Endothelial cell of umbilical vein (primary cell): ENCODE measurements around the gene BNIP5. TPM values are rescaled to one million over a fixed set of nuclear protein-coding genes. Genes with fewer than 3 reads are reported as not detected.

ENCODE experiments used
- BruUV-seq: library from RNA; stranded (reverse); fragments of 400-500 nt; replicated peaks from 2 replicates; lab custom pipeline; 2021; lab: Mats Ljungman, UMichigan
- CTCF ChIA-PET: fragments of 300-600, 350-600 bp; sonication (Branson Sonifier 250); formaldehyde crosslinking; loops from one replicate; lab custom pipeline; 2021; ENCODE audit warnings: antibody characterized with exemption, inconsistent platforms; lab: Charles Lee
- POLR2A ChIA-PET: fragments of 300-600, 350-600 bp; sonication (Branson Sonifier 250); formaldehyde crosslinking; loops from one replicate; lab custom pipeline; 2021; ENCODE audit warnings: antibody characterized with exemption, inconsistent platforms; lab: Charles Lee
- DNase-seq: peaks from one replicate; pipeline ENCODE4 v3.0.0-alpha.2; 2011; ENCODE audit warnings: low read depth, low spot score
- FAIRE-seq: peaks from 2 replicates; lab custom pipeline; 2011; peaks lifted over from hg19 to GRCh38; lab: Jason Lieb, UNC
- H2AFZ ChIP-seq: 2 replicates; pipeline ENCODE4 v1.6.0; 2012; ENCODE audit warnings: low read depth, low read length, control low read depth, inconsistent platforms
- H3K27ac ChIP-seq: 2 replicates; pipeline ENCODE4 v1.5.1; 2011; ENCODE audit warnings: low read depth, mild to moderate bottlenecking, control low read depth, low read length, moderate library complexity; ENCODE audit not compliant: insufficient read depth
- H3K27me3 ChIP-seq, 2 experiments: 2 replicates each; pipeline versions ENCODE4 v1.6.0 to v1.6.1; 2011; ENCODE audit warnings: low read length in 2 of 2, mixed read lengths in 1 of 2; ENCODE audit not compliant: control insufficient read depth in 2 of 2, insufficient read depth in 2 of 2
- H3K36me3 ChIP-seq, 2 experiments: 2 replicates in 1 of 2; 3 replicates in 1 of 2; pipeline ENCODE4 v1.5.1; 2011; ENCODE audit warnings: low read length in 2 of 2, mild to moderate bottlenecking in 1 of 2, moderate library complexity in 1 of 2; ENCODE audit not compliant: control insufficient read depth in 2 of 2, insufficient read depth in 2 of 2; ENCODE audit errors: extremely low read depth in 1 of 2
- H3K4me1 ChIP-seq: 3 replicates; pipeline ENCODE4 v1.5.1; 2011; ENCODE audit warnings: mild to moderate bottlenecking, low read length; ENCODE audit not compliant: control insufficient read depth, insufficient read depth; ENCODE audit errors: extremely low read depth
- H3K4me2 ChIP-seq: 2 replicates; pipeline ENCODE4 v1.6.1; 2011; ENCODE audit warnings: low read length, control low read depth, mixed read lengths; ENCODE audit not compliant: insufficient read depth
- H3K4me3 ChIP-seq, 3 experiments: fragments of 200-600 bp in 1 of 3; sonication (generic), shearing (Covaris generic) in 1 of 3; replicated peaks in 1 of 3; 2 replicates each; pipeline ENCODE4 v1.5.1; 2011 to 2016; ENCODE audit warnings: control low read depth in 3 of 3, low read length in 3 of 3, mild to moderate bottlenecking in 2 of 3, inconsistent platforms in 1 of 3, low read depth in 1 of 3, moderate library complexity in 1 of 3; ENCODE audit not compliant: insufficient read depth in 1 of 3
- H3K79me2 ChIP-seq: 2 replicates; pipeline ENCODE4 v1.6.0; 2012; ENCODE audit warnings: low read length, inconsistent platforms; ENCODE audit not compliant: control insufficient read depth, insufficient read depth
- H3K9ac ChIP-seq: replicated peaks from 2 replicates; pipeline ENCODE3; 2011; ENCODE audit warnings: low read length, control low read depth; ENCODE audit not compliant: insufficient read depth; ENCODE audit errors: extremely low read depth
- H3K9me1 ChIP-seq: replicated peaks from 3 replicates; pipeline ENCODE4 v1.6.0; 2011; ENCODE audit warnings: mild to moderate bottlenecking, low read length; ENCODE audit not compliant: control insufficient read depth, insufficient read depth; ENCODE audit errors: extremely low read depth
- H3K9me3 ChIP-seq: replicated peaks from 2 replicates; pipeline ENCODE4 v1.5.1; 2012; ENCODE audit warnings: low read length, inconsistent platforms; ENCODE audit not compliant: control insufficient read depth, insufficient read depth
- H4K20me1 ChIP-seq: replicated peaks from 2 replicates; pipeline ENCODE3; 2011; ENCODE audit warnings: mild to moderate bottlenecking, low read length; ENCODE audit not compliant: control insufficient read depth, insufficient read depth; ENCODE audit errors: extremely low read depth
- EZH2 ChIP-seq: IDR thresholded peaks from 2 replicates; pipeline ENCODE4 v1.6.1; 2012; ENCODE audit warnings: borderline replicate concordance, low read depth, mild to moderate bottlenecking, moderate library complexity, low read length, inconsistent platforms; ENCODE audit not compliant: severe bottlenecking
- FOS ChIP-seq: IDR thresholded peaks from 2 replicates; pipeline ENCODE4 v1.6.1; 2011; ENCODE audit warnings: mild to moderate bottlenecking, low read length, moderate library complexity, borderline replicate concordance; ENCODE audit not compliant: insufficient read depth
- GATA2 ChIP-seq: IDR thresholded peaks from 2 replicates; pipeline ENCODE4 v1.7.0; 2011; ENCODE audit warnings: low read depth, mild to moderate bottlenecking, moderate library complexity, mixed read lengths, low read length; ENCODE audit not compliant: insufficient read length, insufficient read depth
- JUN ChIP-seq: IDR thresholded peaks from 2 replicates; pipeline ENCODE4 v1.6.1; 2011; ENCODE audit warnings: borderline replicate concordance, low read depth; ENCODE audit not compliant: insufficient read length, insufficient read depth
- MAX ChIP-seq: IDR thresholded peaks from 2 replicates; pipeline ENCODE4 v1.6.1; 2011; ENCODE audit not compliant: insufficient read depth, insufficient read length
- MYC ChIP-seq: IDR thresholded peaks from one replicate; pipeline ENCODE4 v1.6.1; 2011; ENCODE audit warnings: mild to moderate bottlenecking, low read depth, low read length
- POLR2A ChIP-seq: IDR thresholded peaks from 2 replicates; pipeline ENCODE4 v1.6.1; 2012; ENCODE audit warnings: low read depth, mild to moderate bottlenecking, control low read depth, low read length
- POLR2AphosphoS5 ChIP-seq: IDR thresholded peaks from 2 replicates; pipeline ENCODE4 v1.6.1; 2012; ENCODE audit warnings: low read depth, mild to moderate bottlenecking, control low read depth, low read length, moderate library complexity; ENCODE audit not compliant: insufficient read depth
- dilution Hi-C: fragments of 300-500 bp; cut with MboI; formaldehyde crosslinking; loops from one replicate; pipeline ENCODE4 v1.15.0; 2019; ENCODE audit warnings: low sequenced_read_pairs; ENCODE audit not compliant: extremely low pct_ligation_motif_present
- intact Hi-C: fragments of 100-400 bp; cut with micrococcal nuclease; formaldehyde crosslinking; loops from one replicate; pipeline ENCODE4 v1.10.0; 2022
- polyA plus RNA-seq, 4 experiments: library from polyadenylated mRNA; depleted of rRNA in 3 of 4; stranded (reverse) in 3 of 4; unstranded in 1 of 4; fragments of >200 nt; gene quantifications; 2 replicates each; pipeline versions ENCODE4 v1.2.1 to v1.2.3, GENCODE V29; 2011 to 2012; ENCODE audit warnings: missing spikeins in 1 of 4
- total RNA-seq: library from RNA; stranded (reverse); gene quantifications from 2 replicates; pipeline ENCODE4 v1.2.3, GENCODE V29; 2021
- TF ChIP-seq, protein P1 (sequence below), 2 donors: IDR thresholded peaks; 1 replicate in 1 of 2; 2 replicates in 1 of 2; pipeline ENCODE4 v1.5.1; 2011; ENCODE audit warnings: low read length in 2 of 2, mild to moderate bottlenecking in 2 of 2, moderate library complexity in 2 of 2, control low read depth in 1 of 2, inconsistent platforms in 1 of 2, low read depth in 1 of 2; ENCODE audit not compliant: insufficient read depth in 1 of 2; ENCODE audit errors: extremely low read depth in 1 of 2

The BNIP5 gene
- total and polyA plus RNA-seq, 2 donors (not counting 3 experiments of a cell fraction or from before 2014, with no cell fraction given) = not detected

- DNase-seq (no peak), FAIRE-seq (no peak)
- H3K4me2 ChIP-seq = no peak overlapping the region
- H4K20me1 ChIP-seq = no peaks in the 10 kb centered on the region
- no peak overlapping the region for H3K4me3 ChIP-seq
- H3K9me1 ChIP-seq = no peaks in the 10 kb centered on the region
- no peak overlapping the region for H3K27ac ChIP-seq
- H3K9ac ChIP-seq = no peak overlapping the region
- H3K79me2 ChIP-seq = no peaks in the 10 kb centered on the region
- intact Hi-C loops = no loop called here
- CTCF ChIA-PET = interaction anchor here (1.2 to 2.1 kb wide), 3 partner anchors 9 to 14 kb away, joined by 3 to 8 read pairs (median 4); no protein-coding TSS in a partner anchor
- no TSS peak for BruUV-seq
- peaks cover 4 to 14% of the 10 kb centered on the region in 2 experiments for H3K27me3 ChIP-seq
- H3K9me3 ChIP-seq = no peaks in the 10 kb centered on the region
- POLR2A ChIA-PET = no interaction called here
- no peaks in the 10 kb centered on the region for H3K4me1 ChIP-seq
- no peak overlapping the region for H2AFZ ChIP-seq
- TF ChIP-seq MYC = no peak
- TF ChIP-seq EZH2 = no peak
- TF ChIP-seq POLR2AphosphoS5 = no peak
- no peak for TF ChIP-seq MAX
- TF ChIP-seq GATA2 = no peak
- TF ChIP-seq, protein P1, sequence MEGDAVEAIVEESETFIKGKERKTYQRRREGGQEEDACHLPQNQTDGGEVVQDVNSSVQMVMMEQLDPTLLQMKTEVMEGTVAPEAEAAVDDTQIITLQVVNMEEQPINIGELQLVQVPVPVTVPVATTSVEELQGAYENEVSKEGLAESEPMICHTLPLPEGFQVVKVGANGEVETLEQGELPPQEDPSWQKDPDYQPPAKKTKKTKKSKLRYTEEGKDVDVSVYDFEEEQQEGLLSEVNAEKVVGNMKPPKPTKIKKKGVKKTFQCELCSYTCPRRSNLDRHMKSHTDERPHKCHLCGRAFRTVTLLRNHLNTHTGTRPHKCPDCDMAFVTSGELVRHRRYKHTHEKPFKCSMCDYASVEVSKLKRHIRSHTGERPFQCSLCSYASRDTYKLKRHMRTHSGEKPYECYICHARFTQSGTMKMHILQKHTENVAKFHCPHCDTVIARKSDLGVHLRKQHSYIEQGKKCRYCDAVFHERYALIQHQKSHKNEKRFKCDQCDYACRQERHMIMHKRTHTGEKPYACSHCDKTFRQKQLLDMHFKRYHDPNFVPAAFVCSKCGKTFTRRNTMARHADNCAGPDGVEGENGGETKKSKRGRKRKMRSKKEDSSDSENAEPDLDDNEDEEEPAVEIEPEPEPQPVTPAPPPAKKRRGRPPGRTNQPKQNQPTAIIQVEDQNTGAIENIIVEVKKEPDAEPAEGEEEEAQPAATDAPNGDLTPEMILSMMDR (IDR thresholded peaks at IDR 0.05; ENCODE audit: extremely low read depth in 1 of 2, insufficient read depth in 1 of 2, low read depth in 1 of 2, low read length in 2 of 2) = no peak
- no peak for TF ChIP-seq JUN
- no peak for TF ChIP-seq POLR2A
- TF ChIP-seq FOS = no peak
- dilution Hi-C loops = no loop called here
- no peaks in the 10 kb centered on the region for H3K36me3 ChIP-seq
Observed at GRCh38 chr6:36374194-36374593, 37.5 kb upstream of the BNIP5 start.
